Measurements from ENCODE around the gene PHF19. TPM values are rescaled to one million over a fixed set of nuclear protein-coding genes. Genes with fewer than 3 reads are reported as not detected.

Gene PHF19
- total RNA-seq, 4 donors from 2014 or later = 11.5 to 22.1 (median 17.8) TPM

GRCh38 chr9:120893611-120894307, 16.8 kb upstream of the PHF19 start:
- intact Hi-C loops (cut with DNase I; ENCODE audit: low total_unique reads) = no loop called here
- no peak overlapping the region for H3K4me3 ChIP-seq (ENCODE audit: low read depth, poor library complexity, severe bottlenecking)
- TF ChIP-seq POLR2A (IDR thresholded peaks at IDR 0.05) = no peak
- WGBS, 2 donors = 80 to 84% methylated on average over 13 of the region's 13 CpGs
- DNase-seq (ENCODE audit: low spot score in 2 of 2) = no peak

GRCh38 chr9:120892748-120893610, 16.0 kb upstream of the PHF19 start:
- H3K4me3 ChIP-seq (ENCODE audit: low read depth, poor library complexity, severe bottlenecking) = no peak overlapping the region
- TF ChIP-seq CTCF (IDR thresholded peaks at IDR 0.05) = no peak
- no peak for TF ChIP-seq POLR2A (IDR thresholded peaks at IDR 0.05)
- intact Hi-C loops (cut with DNase I; ENCODE audit: low total_unique reads) = no loop called here
- DNase-seq (ENCODE audit: low spot score in 2 of 2) = no peak
- WGBS, 2 donors = 76 to 81% methylated on average over 6 of the region's 6 CpGs

GRCh38 chr9:120891884-120892747, 15.1 kb upstream of the PHF19 start:
- no peak for DNase-seq (ENCODE audit: low spot score in 2 of 2)
- WGBS, 2 donors = 68 to 76% methylated on average over 15 of the region's 15 CpGs
- intact Hi-C loops (cut with DNase I; ENCODE audit: low total_unique reads) = no loop called here
- no peak overlapping the region for H3K4me3 ChIP-seq (ENCODE audit: low read depth, poor library complexity, severe bottlenecking)
- TF ChIP-seq CTCF (IDR thresholded peaks at IDR 0.05) = no peak
- TF ChIP-seq POLR2A (IDR thresholded peaks at IDR 0.05) = no peak

- DNase-seq (ENCODE audit: low spot score in 2 of 2) = no peak
- intact Hi-C loops (cut with DNase I; ENCODE audit: low total_unique reads) = no loop called here
- TF ChIP-seq POLR2A (IDR thresholded peaks at IDR 0.05) = no peak
- TF ChIP-seq CTCF (IDR thresholded peaks at IDR 0.05) = no peak
- no peak overlapping the region for H3K4me3 ChIP-seq (ENCODE audit: low read depth, poor library complexity, severe bottlenecking)
- WGBS, 2 donors = 75 to 77% methylated on average over 10 of the region's 10 CpGs
Observed at GRCh38 chr9:120891245-120891883, 14.4 kb upstream of the PHF19 start.

- intact Hi-C loops (cut with DNase I; ENCODE audit: low total_unique reads) = no loop called here
- DNase-seq (ENCODE audit: low spot score in 2 of 2) = no peak
- TF ChIP-seq POLR2A (IDR thresholded peaks at IDR 0.05) = no peak
- TF ChIP-seq CTCF (IDR thresholded peaks at IDR 0.05) = no peak
- no peak overlapping the region for H3K4me3 ChIP-seq (ENCODE audit: low read depth, poor library complexity, severe bottlenecking)
- 73 to 74% methylated on average over 14 of the region's 14 CpGs for WGBS, 2 donors
Observed at GRCh38 chr9:120890320-120891244, 13.6 kb upstream of the PHF19 start.

Data from lower leg skin (tissue), 4 donors.